Stimulated activated naive CD8-positive, alpha-beta T cell treated with anti-CD3 and anti-CD28 coated beads, Interleukin-15, Interleukin-2, amounts not matched to agents 100 U/mL and 50 U/mL, for 24 hours (primary cell): ENCODE results near the gene KMT5B.

ENCODE experiments used
- ATAC-seq: fragments of 150-1000 bp; cut with Tn5 transposase; one replicate; pipeline ENCODE4 v1.10.0; 2021
- DNase-seq: peaks from one replicate; pipeline ENCODE4 v3.0.0; 2021

Gene KMT5B

GRCh38 chr11:68181719-68182451, 31.2 kb downstream of the KMT5B start:
- no peak for DNase-seq
- ATAC-seq = no peak

- DNase-seq = no peak
- ATAC-seq = no peak
These were observed 33.2 kb downstream of the KMT5B start for GRCh38 chr11:68179847-68180246.

- no peak for ATAC-seq
These were observed 35.2 kb downstream of the KMT5B start for GRCh38 chr11:68177877-68178276.

GRCh38 chr11:68173926-68174325, 39.2 kb downstream of the KMT5B start:
- DNase-seq (no peak), ATAC-seq (no peak)

More at GRCh38 chr11:68177877-68178276, 35.2 kb downstream of the KMT5B start:
- no peak for DNase-seq

- ATAC-seq = no peak
These were observed 43.7 kb downstream of the KMT5B start for GRCh38 chr11:68169442-68169841.

GRCh38 chr11:68168694-68169093, 44.4 kb downstream of the KMT5B start:
- DNase-seq = no peak

More at GRCh38 chr11:68169442-68169841, 43.7 kb downstream of the KMT5B start:
- no peak for DNase-seq

GRCh38 chr11:68167474-68167873, 45.6 kb downstream of the KMT5B start:
- DNase-seq (no peak), ATAC-seq (no peak)

More at GRCh38 chr11:68168694-68169093, 44.4 kb downstream of the KMT5B start:
- no peak for ATAC-seq

GRCh38 chr11:68166969-68167368, 46.1 kb downstream of the KMT5B start:
- DNase-seq (no peak), ATAC-seq (no peak)

GRCh38 chr11:68165601-68166000, 47.5 kb downstream of the KMT5B start:
- no peak for ATAC-seq
- no peak for DNase-seq

GRCh38 chr11:68164437-68164836, 48.7 kb downstream of the KMT5B start:
- ATAC-seq (no peak), DNase-seq (no peak)

- ATAC-seq (no peak), DNase-seq (no peak)
These were observed 49.4 kb downstream of the KMT5B start for GRCh38 chr11:68163691-68164090.

GRCh38 chr11:68160100-68160695, 52.9 kb downstream of the KMT5B start:
- no peak for ATAC-seq
- DNase-seq = no peak

- ATAC-seq = no peak
- DNase-seq = no peak
These were observed 53.4 kb downstream of the KMT5B start for GRCh38 chr11:68159665-68160064.

GRCh38 chr11:68159161-68159560, 53.9 kb downstream of the KMT5B start:
- ATAC-seq (no peak), DNase-seq (no peak)

GRCh38 chr11:68158580-68158979, 54.5 kb downstream of the KMT5B start:
- ATAC-seq (no peak), DNase-seq (no peak)

- ATAC-seq (no peak), DNase-seq (no peak)
These were observed 59.4 kb downstream of the KMT5B start for GRCh38 chr11:68153742-68154141.

GRCh38 chr11:68150037-68150436, 63.1 kb downstream of the KMT5B start:
- no peak for DNase-seq

GRCh38 chr11:68149417-68149816, 63.7 kb downstream of the KMT5B start:
- no peak for ATAC-seq
- no peak for DNase-seq

More at GRCh38 chr11:68150037-68150436, 63.1 kb downstream of the KMT5B start:
- no peak for ATAC-seq

GRCh38 chr11:68148879-68149278, 64.2 kb downstream of the KMT5B start:
- ATAC-seq = no peak
- no peak for DNase-seq

- no peak for ATAC-seq
- DNase-seq = no peak
These were observed 64.9 kb downstream of the KMT5B start for GRCh38 chr11:68148071-68148805.

GRCh38 chr11:68146704-68147474, 66.2 kb downstream of the KMT5B start:
- DNase-seq (no peak), ATAC-seq (no peak)

- ATAC-seq (no peak), DNase-seq (no peak)
These were observed 67.0 kb downstream of the KMT5B start for GRCh38 chr11:68146010-68146540.
